Brain microvascular endothelial cell (primary cell): Measurements from ENCODE around the gene TERB1.

Experiments
- DNase-seq: peaks from one replicate; pipeline ENCODE4 v3.0.0-alpha.2; 2020
- H3K27ac ChIP-seq: fragments of 250-450 bp; sonication (Bioruptor Pico); 2 replicates; pipeline ENCODE4 v1.5.1; 2020; ENCODE audit warnings: mild to moderate bottlenecking, moderate library complexity
- H3K27me3 ChIP-seq: fragments of 250-450 bp; sonication (Bioruptor Pico); replicated peaks from 2 replicates; pipeline ENCODE4 v1.5.1; 2020; ENCODE audit warnings: mild to moderate bottlenecking
- H3K36me3 ChIP-seq: fragments of 250-450 bp; sonication (Bioruptor Pico); replicated peaks from 2 replicates; pipeline ENCODE4 v1.5.1; 2020; ENCODE audit warnings: mild to moderate bottlenecking
- H3K4me3 ChIP-seq: 2 replicates; pipeline ENCODE4 v1.5.1; 2011; ENCODE audit warnings: low read depth, mild to moderate bottlenecking, control low read depth, low read length, moderate library complexity
- in situ Hi-C: cut with HindIII; loops from 2 replicates; pipeline ENCODE4 v1.10.0; 2017; ENCODE audit warnings: low sequenced_read_pairs, low pct_ligation_motif_present
- TF ChIP-seq, protein P1 (sequence below): IDR thresholded peaks from 2 replicates; pipeline ENCODE4 v1.5.1; 2011; ENCODE audit warnings: low read depth, mild to moderate bottlenecking, moderate library complexity, low read length, control low read depth, inconsistent platforms; ENCODE audit errors: missing control alignments

Gene TERB1

DNA sequence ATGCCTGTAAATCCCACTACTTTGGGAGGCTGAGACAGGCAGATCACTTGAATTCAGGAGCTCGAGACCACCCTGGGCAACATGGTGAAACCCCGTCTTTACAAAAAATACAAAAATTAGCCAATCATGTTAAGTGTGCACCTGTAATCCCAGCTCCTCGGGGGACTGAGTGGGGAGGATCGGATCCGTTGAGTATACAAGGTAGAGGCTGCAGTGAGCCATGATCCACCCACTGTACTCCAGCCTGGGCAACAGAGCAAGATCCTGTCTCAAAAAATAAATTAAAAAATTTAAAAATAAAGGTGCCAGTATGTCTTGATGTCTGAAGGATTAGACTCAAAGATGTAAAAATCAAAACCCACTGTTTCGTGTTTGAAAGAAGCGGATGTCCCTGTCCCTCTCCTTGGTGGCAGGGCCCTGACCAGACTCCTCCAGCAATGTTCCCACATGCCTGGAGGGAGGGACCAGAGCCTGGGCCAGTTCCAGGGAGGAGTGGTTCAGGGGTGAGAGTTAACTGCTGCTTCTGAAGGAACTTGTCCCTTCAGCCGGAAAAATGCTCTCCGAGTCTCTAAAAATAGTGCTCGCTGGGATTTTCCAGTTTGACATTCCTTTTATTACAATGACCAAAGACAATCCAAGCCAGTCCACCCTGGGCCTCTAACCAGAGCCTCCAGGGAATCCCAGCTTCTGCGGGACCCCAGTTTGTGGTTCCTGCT is 95.4 kb downstream of the TERB1 start:
- in situ Hi-C loops, result no loop called here

More for the DNA sequence above, 95.4 kb downstream of the TERB1 start:
- Histone ChIP-seq H3K4me3 (no peak overlapping the region), H3K36me3 (no peaks in the 10 kb centered on the region), H3K27ac (peak overlapping the region; percentile 31), H3K27me3 (no peaks in the 10 kb centered on the region)
- TF ChIP-seq, protein P1, sequence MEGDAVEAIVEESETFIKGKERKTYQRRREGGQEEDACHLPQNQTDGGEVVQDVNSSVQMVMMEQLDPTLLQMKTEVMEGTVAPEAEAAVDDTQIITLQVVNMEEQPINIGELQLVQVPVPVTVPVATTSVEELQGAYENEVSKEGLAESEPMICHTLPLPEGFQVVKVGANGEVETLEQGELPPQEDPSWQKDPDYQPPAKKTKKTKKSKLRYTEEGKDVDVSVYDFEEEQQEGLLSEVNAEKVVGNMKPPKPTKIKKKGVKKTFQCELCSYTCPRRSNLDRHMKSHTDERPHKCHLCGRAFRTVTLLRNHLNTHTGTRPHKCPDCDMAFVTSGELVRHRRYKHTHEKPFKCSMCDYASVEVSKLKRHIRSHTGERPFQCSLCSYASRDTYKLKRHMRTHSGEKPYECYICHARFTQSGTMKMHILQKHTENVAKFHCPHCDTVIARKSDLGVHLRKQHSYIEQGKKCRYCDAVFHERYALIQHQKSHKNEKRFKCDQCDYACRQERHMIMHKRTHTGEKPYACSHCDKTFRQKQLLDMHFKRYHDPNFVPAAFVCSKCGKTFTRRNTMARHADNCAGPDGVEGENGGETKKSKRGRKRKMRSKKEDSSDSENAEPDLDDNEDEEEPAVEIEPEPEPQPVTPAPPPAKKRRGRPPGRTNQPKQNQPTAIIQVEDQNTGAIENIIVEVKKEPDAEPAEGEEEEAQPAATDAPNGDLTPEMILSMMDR, result no peak
- peak; percentile 30 for DNase-seq
